GM21447 (cell line): ENCODE results near the gene ZYG11B.
"Not testable (repeated sequence)": the region's sequence is repeated elsewhere in the genome, so short reads cannot be mapped to it uniquely, and the experiment has no call there.

ENCODE experiments used
- ATAC-seq: cut with Tn5 transposase; IDR thresholded peaks from one replicate; pipeline ENCODE4 v1.9.1; 2021; ENCODE audit not compliant: unreplicated experiment

The ZYG11B gene

DNA sequence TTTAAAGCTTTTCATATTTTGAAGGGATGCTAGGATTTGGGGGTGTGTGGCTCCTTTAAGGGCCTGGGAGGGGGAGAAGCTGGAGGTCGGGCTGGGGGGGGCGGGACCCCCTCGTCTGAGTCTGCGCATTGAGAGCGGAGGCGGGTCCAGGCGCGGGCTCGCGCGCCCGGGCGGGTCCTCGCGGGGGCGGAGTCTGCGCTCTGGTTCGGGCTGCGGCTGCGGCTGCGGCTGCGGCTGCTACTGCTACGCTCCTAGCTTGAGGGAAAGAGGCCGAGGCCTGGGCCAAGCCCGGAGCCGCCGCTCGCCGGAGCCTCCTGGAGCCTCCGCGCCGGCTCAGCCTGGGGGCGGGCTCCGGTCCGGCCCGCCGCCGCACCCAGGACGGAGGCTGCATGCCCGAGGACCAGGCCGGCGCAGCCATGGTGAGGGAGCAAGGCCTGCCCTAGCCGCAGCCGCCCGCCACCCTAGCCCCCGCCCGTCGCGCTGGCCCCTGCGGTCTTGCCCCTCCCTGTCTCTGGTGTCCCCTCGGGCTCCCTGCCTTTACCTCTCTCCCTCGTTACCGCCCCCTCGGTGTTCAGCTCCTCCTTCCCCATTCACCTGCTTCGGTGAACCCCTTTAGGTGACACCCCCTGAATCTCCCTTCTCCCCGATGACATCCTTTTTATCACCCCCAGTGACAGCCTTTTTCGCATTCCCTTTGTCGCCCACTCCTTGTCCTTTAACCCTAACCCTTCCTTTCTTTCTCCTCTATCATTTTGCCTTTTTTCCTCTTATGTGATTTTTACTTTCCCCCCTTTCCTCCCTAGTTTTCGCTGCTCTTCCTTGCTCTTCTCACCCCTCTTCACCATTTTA, at the start of gene ZYG11B:
Gene ZYG11B (plus strand): TSS at position 189 of the 849 bp plus-strand sequence. CDS start 201 bp downstream, at position 390.
- peak; percentile 87 for ATAC-seq

- ATAC-seq: no peak
These were observed 49.0 kb upstream of the ZYG11B start for GRCh38 chr1:52677076-52677806.

- no peak for ATAC-seq
These were observed 47.2 kb upstream of the ZYG11B start for GRCh38 chr1:52679048-52679447.

GRCh38 chr1:52679498-52679897, 46.8 kb upstream of the ZYG11B start:
- ATAC-seq: no peak

DNA sequence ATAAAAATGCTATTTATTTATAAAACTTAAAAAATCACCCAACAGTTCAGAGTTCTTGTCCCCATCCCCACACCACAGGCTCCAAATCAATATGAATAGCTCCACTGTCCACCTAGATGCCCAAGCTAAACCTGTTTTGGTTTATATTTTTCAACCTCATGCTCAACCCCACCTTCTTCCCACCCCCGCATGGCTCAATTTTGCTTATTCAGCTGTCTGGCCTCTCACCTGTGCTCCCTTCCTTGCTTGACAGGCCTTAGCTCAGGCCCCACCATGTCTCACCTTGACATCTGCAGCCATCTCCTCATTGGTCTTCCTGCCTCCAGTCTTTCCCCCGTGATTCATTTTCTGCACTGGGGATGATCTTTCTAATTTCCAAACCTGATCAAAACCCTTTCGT, 45.9 kb upstream of the ZYG11B start:
- ATAC-seq: no peak

GRCh38 chr1:52681136-52681535, 45.1 kb upstream of the ZYG11B start:
- ATAC-seq: no peak

GRCh38 chr1:52683367-52683940, 42.8 kb upstream of the ZYG11B start:
- no peak for ATAC-seq

GRCh38 chr1:52684545-52684944, 41.7 kb upstream of the ZYG11B start:
- no peak for ATAC-seq

DNA sequence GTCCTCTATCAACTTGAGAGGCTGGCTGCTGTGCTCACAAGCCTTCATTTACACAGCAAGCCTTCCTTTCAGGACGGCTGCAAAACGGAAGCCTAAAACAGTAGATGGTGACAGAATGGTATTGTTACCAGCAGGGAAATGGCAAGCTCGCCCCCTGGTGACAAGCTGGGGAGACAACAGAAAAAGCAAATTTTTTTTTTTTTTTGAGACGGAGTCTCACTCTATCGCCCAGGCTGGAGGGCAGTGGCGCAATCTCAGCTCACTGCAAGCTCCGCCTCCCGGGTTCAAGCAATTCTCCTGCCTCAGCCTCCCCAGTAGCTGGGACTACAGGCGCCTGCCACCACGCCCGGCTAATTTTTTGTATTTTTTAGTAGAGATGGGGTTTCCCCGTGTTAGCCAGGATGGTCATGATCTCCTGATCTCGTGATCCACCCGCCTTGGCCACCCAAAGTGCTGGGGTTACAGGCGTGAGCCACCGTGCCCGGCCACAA, 39.9 kb upstream of the ZYG11B start:
- ATAC-seq: peak; percentile 81

DNA sequence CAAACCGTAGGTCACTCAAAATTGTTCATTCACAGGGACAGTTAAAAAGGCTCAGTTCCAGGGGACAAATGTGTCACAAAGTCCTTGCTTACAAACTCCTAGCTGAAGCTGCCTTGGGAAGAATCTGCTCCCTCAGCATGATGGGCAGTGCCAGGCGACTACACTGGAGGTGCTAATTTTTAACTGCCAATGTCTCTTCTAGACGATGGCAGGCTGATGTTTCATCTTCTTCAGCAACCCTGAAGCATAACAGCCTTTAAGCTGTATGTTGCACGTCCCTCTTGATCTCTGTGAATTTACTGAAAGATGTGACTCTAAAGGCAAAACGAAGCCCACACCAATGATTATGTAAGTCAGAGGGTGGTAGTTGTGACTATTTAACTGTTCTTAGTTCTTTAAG, 39.4 kb upstream of the ZYG11B start:
- ATAC-seq: no peak

DNA sequence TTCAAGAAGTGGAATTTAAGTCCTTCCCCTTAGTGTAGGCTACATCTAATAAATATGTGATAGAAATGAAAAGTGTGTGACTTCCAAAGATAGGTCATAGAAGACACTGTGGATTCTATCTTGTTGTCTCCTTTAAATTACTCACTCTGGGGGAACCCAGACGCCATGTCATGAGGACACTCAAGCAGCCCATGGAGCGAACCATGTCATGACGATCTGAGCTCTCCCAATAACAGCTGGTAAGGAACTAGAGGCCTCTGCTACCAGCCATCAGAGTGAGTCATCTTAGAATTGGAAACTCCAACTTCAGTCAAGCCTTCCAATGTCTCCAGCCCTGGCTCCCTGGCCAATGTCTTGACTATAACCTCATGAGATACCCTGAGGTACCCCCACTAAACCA, 34.4 kb upstream of the ZYG11B start:
- no peak for ATAC-seq

- no peak for ATAC-seq
These were observed 33.6 kb upstream of the ZYG11B start for GRCh38 chr1:52692697-52693096.

DNA sequence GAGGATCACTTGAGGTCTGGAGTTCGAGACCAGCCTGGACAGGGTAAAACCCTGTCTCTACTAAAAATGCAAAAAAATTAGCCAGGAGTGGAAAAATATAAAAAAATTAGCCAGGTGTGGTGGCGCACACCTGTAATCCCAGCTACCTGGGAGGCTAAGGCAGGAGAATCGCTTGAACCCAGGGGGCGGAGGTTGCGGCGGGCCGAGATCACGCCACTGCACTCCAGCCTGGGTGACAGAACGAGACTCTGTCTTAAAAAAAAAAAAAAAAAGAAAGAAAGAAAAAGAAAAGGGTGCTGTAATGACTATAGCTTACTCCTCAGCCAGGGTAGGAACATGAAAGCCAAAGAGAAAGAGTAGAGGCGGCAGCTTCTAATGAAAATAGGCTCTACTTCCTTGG, 32.9 kb upstream of the ZYG11B start:
- not testable (repeated sequence) for ATAC-seq

DNA sequence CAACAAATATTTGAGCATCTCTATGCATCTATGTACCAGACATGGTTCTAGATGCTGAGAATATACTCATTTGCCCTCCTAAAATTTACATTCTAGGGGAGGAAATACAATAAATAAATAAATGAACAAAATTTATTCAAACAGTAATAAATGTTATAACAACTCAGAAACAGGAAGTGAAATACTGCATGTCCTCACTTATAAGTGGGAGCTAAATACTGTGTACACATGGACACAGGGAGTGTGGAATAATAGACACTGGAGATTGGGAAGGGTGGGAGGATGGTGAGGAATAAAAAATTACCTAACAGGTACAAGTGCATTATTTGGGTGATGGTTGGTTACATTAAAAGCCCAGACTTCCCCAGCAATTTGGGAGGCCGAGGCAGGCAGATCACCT, 32.4 kb upstream of the ZYG11B start:
- no peak for ATAC-seq

DNA sequence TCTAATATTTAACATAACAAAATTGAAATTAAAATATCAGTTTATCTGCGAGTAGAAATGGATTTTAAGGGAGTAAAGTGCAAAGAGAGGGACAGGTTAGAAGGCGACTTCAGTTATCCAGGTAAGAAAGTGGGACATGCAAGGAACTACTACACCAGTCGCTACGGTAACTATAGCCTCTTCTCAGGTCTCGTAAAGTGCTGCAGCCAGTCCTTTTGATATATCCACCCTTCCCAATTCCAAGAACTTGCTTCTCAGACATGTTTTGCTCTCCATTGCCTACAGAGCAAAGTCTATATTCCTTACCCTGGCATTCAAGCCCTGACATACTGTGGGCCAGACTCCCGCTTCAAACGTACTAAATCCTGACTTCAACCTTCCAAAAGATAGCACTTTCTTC, 30.6 kb upstream of the ZYG11B start:
- no peak for ATAC-seq

- peak; percentile 43 for ATAC-seq
These were observed 28.2 kb upstream of the ZYG11B start, which contains the start of gene COA7 for GRCh38 chr1:52697795-52698674. TSS of gene COA7 (minus strand) at chr1:52698347. CDS start at chr1:52698326, 21 bp downstream.

- ATAC-seq: peak; percentile 87
These were observed 23.1 kb upstream of the ZYG11B start for GRCh38 chr1:52702886-52703787.

- ATAC-seq: no peak
These were observed 20.1 kb upstream of the ZYG11B start for GRCh38 chr1:52706136-52706670.
